ENCODE measurements around the gene MRPL47. TPM values are rescaled to one million over a fixed set of nuclear protein-coding genes. Genes with fewer than 3 reads are reported as not detected.

MRPL47 gene
- total and polyA plus RNA-seq, 2 of the 13 experiments (the other 11 are each of a cell fraction or from before 2014, with no cell fraction given), result 36.1 to 83.8 TPM

- TF ChIP-seq PRDM10 (CRISPR knock-in tag; IDR thresholded peaks at IDR 0.05; ENCODE audit: low read depth) (peak; percentile 44; the same call in 1 of the 2 replicates), KDM5B (CRISPR knock-in tag; IDR thresholded peaks at IDR 0.05; ENCODE audit: borderline replicate concordance) (0 out of 2 replicates have a peak, but pooled peaks have one; percentile 44), ZNF121 (CRISPR knock-in tag; IDR thresholded peaks at IDR 0.05) (no peak), CREB1 (IDR thresholded peaks at IDR 0.05) (peak; percentile 83), CREB1 (CRISPR knock-in tag; IDR thresholded peaks at IDR 0.05) (peak; percentile 93), ZNF260 (CRISPR knock-in tag; IDR thresholded peaks at IDR 0.05; ENCODE audit: borderline replicate concordance, low read depth) (no peak), U2AF2 (IDR thresholded peaks at IDR 0.05; ENCODE audit: low read depth, low read length) (no peak), ZNF343 (CRISPR knock-in tag; IDR thresholded peaks at IDR 0.05) (peak; percentile 45; the same call in 1 of the 2 replicates), ZFP36 (IDR thresholded peaks at IDR 0.05; ENCODE audit: borderline replicate concordance, low read depth, low read length, partially characterized antibody) (no peak), FOSL1 (CRISPR knock-in tag; IDR thresholded peaks at IDR 0.05; ENCODE audit: borderline replicate concordance) (no peak), ZNF761 (CRISPR knock-in tag; conservative IDR thresholded peaks at IDR 0.05) (no peak; the same call in 1 of the 2 replicates), MYC (CRISPR knock-in tag; IDR thresholded peaks at IDR 0.05; ENCODE audit: borderline replicate concordance) (peak; percentile 89; the same call in 1 of the 2 replicates), ZNF740 (CRISPR knock-in tag; IDR thresholded peaks at IDR 0.05) (no peak), ZNF609 (CRISPR knock-in tag; IDR thresholded peaks at IDR 0.05; ENCODE audit: borderline replicate concordance) (0 out of 2 replicates have a peak, but pooled peaks have one; percentile 43), HDAC6 (IDR thresholded peaks at IDR 0.05; ENCODE audit: low read depth, low read length) (no peak), CBX5 (CRISPR knock-in tag; IDR thresholded peaks at IDR 0.05; ENCODE audit: borderline replicate concordance) (peak; percentile 50; the same call in 1 of the 2 replicates), SIX1 (CRISPR knock-in tag; IDR thresholded peaks at IDR 0.05; ENCODE audit: borderline replicate concordance) (no peak), MTA3 (CRISPR knock-in tag; IDR thresholded peaks at IDR 0.05) (no peak), HINFP (CRISPR knock-in tag; IDR thresholded peaks at IDR 0.05; ENCODE audit: low read depth) (no peak)
These were observed 41.7 kb downstream of the MRPL47 start, which contains the start of gene ACTL6A (continued) for GRCh38 chr3:179562591-179563270.
